ENCODE results near the gene TEX26.

The TEX26 gene

DNA sequence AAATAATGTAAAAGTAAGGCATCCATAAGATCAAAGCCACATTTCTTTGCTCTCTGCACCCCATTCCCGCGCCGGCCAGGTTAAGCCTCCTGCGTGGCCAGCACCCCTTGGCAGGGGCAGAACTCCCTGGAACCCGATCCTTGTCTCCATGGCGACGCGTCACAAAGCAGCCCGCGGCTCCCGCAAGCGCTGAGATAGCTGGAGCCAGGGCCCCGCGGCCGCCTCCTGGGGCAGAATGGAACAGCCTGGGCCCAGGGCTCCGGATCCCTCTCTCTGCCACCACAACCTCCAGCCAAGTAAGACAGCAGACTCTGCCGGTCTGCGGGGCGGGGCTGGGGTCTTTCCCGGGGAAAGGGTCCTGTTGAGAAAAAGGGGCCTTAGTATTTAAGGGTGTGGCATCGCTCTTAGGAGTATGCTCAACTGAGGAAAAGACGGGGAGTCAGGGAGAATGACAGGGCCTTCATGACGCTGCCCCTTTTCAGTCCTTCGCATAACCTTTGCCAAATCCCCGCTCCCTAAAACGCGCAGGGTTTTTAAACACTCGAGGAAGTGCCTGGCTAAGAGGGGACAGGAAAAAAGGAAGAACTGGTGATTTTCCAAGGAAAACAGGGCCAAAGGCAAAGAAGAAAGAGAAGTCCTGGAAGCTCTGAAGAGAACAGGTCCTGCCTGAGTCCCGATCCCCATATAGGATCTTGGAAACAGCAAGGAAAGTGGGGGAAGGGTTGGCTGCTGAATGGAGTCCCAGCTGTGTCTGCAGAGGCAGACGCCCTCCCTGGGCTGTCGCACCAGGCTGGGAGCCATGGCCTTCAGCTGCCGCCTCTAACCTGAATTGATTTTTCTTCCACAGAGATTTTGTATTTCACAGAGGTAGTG lies at the start of gene TEX26:
Gene TEX26, plus strand, starts transcription at position 176 of the 873 bp plus-strand sequence. Its CDS starts 60 bp downstream, at position 236.
- peak; percentile 52 for DNase-seq

DNA sequence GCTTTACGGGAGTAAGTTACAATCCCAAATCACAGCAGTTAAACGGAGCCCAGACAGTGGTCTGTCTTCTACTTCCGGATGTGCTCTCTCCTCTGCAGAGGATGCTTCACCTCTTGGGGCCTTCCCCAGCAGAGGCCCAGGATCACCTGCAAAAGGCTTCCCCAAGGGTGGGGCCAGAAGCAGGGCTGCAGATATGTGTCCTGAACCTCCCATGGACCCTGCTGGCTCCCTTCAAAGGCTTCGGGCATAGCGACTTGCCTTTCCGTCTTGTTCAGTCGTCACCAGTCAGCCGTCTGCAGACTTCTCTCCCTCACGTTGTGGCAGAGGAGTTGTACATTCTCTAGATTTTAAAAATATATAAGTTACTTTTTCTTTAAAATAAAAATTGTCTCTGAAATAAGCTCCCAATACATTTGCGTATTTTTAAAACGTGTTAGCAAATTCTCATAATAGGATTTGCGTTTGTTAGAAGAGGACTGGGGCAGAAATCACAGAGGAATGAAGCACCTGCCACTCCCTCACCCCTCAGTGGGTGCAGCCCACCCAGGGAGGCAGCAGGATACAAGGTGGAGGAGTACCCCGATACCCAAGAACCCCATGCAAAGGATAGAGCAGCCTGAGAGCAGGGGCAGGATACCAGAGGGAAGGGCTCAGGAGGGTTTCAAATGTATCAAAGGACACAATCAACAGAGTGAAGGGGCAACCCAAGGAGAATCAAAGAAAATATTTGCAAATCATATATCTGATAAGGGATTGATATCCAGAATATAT lies 49.3 kb upstream of the TEX26 start:
- no peak for DNase-seq

DNA sequence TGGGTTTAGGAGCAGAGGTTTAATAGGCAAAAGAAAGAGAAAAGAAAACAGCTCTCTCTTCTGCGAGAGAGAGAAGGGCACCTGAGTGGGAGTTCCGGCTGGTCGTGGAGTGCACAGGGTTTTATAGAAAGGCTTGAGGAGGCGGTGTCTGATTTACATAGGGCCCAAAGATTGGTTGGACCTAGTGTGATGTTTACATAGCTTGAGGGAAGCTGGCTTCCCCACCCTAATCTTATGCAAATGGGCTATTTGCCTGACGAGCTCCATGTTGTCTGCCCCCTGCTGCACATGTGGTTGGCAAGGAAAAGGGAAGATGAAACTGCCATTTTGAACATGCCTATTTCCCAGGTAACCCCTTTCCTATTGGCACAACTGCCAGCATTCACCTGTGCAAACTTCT lies 47.9 kb upstream of the TEX26 start:
- no peak for DNase-seq

DNA sequence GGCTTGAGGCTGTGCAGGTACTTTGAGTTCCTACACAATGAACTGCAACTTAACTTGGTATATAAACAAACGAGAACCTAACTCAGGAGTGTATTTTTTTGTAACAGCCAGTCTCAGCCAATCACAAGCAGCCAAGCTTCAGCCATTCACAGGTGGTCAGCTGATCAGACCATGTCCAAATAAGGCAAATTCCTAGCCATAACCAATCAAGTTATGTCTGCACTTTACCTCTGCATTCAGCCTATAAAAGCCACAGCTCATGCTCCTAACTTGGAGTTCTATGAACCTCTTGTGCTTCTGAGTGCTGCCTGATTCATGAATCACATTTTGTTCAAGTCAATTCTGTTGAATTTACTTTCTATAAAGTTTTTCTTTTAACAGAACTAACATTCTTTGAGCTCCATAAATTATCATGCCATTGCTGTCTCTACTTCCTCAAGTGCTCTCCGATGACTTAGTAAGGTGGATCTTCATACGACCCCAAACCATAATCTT lies 43.2 kb upstream of the TEX26 start:
- no peak for DNase-seq

DNA sequence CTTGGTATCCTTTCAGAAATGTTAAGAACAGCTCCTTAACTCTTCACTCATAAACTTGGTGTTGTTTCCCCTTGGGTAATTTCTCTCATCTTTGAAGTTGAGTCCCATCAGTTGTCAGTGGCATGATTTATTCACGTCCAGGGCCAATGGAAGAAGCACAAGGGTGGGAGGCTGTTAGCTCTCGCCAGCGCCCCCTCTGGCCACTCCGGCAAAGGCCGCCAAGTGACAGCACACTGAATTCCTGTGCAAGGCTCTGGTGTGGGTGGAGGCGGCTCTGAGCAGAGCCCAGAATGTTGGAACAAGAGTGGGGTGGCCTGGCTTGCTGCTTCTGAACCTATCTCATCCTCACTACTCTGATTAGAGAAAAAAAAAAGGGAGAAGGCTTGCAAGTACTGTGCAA lies 39.5 kb upstream of the TEX26 start:
- DNase-seq, result no peak

DNA sequence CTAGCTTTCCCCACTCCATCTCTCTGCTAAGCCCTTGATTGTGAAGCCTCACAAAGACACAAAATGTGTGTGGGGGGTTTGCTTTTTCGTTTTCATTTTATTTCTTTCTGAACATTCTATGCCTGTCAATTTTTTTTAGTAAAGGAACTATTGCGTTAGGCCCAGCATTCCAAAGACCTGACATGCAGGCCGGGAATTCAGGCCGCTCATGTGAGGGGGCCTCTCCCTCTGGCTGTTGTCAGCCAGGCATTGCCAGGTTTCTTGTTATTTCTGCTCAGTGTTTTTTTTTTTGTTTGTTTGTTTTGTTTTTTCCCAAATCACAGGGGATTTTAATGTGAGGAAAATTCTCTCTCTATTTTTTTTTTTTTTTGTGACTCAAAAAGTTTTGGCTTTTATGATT lies 36.7 kb upstream of the TEX26 start:
- no peak for DNase-seq

DNA sequence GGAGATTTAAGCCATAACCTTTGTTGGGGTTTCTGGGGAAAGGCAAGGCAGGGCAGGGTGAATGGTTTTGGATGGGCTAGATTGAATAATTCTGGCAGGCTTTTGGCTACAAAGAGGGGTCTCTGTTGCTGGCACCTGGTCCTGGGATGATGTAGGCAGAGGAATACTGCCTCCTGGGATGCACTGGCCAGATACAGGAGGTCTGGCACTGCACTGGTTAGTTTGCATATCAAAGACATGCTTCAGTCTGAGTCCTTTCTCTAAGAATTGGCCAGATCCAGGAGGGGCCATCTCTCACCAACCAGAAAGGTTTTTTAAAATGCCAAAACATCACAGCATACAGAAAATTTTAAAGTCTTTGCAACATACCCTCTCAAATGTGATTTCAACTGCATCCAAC lies 34.4 kb upstream of the TEX26 start:
- DNase-seq, result no peak

DNA sequence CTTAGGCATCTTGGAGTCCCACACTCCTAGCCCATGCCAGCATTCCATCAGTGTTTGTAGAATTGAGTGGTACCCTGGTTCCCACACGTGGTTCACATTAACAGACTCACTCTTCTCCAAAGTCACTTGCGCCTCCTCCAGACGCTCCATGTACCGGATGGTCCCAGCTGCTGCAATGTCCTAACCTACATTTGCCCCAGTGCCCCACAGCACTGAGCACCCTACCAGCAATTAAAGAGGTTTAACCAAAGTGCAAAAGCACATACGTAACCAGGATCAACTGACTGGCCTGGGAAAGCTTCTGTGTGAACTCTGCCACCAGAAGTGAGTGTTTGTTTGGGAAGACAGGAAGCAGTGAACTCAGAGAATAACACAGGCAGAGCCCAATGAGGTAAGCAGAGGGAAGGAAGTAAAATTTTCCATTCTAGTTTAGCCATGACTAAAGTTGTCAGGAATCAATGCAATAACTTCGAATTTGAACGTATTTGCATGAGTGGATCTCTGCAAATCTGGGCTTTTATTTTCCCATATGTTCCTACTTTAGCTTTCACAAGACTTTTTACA lies 33.7 kb upstream of the TEX26 start:
- peak; percentile 79 for DNase-seq

DNA sequence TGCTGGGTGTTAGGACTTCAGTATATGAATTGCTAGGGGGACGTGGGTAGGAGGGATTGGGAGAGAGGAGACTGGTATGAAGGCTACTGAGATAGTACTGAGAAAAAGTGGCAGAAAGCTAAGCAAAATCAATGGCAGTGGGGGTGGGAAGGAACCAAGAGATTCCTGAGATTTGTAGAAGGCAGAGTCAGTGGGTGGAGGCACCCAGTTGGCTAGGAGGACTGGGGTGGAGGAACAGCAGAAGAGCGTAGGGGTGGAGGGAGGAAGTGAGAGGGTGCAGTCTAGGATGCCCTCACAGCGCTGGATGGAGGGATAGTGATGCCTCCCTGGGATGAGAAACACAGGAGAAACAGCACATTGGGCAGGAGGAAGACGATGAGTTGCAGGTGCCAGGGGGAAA lies 32.0 kb upstream of the TEX26 start:
- DNase-seq, result no peak

DNA sequence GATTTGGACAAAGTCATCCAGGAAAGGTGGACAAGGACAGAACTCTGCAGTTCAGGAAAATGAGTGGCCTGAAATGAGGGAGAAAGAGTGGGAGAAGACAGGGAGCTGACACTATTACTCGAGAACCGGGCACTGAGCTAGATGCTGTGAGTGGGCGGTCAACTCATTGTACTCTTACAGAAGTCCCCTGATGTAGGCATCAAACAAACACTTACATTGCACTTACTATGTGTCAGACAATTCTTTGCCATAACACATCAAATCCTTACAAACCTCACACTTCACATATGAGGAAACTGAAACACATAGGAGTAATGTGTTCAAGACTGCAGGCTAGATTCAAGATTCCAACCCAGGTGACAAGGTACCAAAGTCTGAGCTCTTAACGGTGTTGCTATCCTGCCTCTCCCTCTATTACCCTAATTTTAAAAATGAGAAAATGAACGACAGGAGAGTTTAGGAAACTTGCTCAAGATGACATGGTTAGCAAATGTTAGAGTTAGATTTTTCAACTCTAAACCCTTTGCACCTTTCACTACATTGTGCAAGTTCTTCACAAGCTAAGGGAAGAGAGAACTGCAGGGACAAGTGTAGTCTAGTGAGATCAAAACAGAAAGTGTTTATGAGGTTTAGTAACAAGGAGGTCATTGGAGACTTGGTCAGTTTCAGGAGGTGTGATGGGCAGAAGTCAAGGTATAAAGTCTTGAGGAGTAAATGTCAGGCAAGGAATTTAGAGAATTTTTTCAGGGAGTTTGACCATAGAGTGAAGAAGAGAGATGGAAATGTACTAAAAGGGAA lies 31.3 kb upstream of the TEX26 start:
- no peak for DNase-seq

DNA sequence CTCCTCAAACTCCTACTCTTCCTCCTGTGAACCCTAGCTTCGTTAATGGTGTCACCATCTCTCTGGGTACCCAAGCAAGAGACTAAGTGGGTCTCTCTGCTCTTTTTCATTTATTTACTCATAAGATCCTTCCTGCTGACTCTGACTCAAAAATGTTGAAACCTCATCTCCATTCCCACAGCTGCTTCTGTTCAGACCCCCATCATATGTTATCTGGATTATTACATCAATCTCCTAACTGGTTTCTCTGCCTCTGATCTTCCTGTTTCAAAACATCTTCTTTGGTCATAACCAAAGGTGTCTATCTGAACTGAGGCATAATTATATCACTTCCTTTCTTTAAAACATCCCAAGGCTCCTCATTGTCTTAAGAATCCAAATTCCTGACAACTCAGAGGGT lies 28.4 kb upstream of the TEX26 start:
- no peak for DNase-seq

DNA sequence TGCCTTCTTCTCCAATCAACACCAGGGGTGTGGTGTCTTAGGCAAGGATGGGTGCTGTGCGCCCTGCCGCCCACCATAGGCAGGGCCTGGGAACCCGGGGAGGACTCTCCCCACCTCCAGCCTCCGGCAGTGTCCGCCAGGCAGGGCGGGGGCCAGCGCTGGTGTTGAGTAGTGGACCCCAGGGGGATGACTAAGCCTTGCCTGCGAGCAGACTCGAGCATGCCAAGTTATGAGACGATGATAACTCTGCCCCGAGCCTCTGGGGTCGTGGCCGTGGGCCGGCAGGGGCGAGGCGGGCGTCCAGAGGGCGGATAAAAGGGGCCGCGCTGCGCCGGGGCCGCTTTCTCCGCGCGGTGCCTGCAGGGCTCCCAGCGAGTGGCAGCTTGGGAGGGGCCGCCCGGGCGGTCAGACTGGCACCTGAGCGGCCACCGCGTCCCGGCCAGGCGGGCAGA lies 26.5 kb upstream of the TEX26 start, which contains the start of gene MEDAG:
Gene MEDAG, plus strand, starts transcription at position 340 of the 452 bp plus-strand sequence. CDS start 245 bp downstream, outside the sequence.
- peak; percentile 81 for DNase-seq

DNA sequence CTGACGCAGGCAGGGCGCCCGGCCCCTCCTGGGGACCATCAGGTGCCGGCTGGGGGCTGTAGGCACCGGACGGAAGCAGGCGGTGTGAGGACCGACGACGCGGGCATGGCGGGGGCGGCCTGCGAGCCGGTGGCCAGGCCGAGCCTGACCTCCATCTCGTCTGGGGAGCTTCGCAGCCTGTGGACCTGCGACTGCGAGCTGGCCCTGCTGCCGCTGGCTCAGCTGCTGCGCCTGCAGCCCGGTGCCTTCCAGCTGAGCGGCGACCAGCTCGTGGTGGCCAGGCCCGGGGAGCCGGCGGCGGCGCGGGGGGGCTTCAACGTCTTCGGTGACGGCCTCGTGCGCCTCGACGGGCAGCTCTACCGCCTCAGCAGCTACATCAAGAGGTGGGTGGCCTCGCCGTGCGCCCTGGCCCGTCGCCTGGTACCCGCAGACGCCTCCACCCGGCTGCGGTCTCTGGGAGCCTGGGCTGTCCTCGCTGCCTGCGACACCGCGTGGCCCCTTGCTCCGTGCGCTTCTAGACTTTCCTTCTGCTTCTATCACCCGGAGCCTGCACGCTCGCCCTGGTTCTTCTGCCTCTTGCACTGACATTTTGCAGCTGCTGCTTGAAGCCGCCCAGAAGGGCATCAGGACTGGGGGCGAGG lies 25.9 kb upstream of the TEX26 start:
- DNase-seq, result no peak

DNA sequence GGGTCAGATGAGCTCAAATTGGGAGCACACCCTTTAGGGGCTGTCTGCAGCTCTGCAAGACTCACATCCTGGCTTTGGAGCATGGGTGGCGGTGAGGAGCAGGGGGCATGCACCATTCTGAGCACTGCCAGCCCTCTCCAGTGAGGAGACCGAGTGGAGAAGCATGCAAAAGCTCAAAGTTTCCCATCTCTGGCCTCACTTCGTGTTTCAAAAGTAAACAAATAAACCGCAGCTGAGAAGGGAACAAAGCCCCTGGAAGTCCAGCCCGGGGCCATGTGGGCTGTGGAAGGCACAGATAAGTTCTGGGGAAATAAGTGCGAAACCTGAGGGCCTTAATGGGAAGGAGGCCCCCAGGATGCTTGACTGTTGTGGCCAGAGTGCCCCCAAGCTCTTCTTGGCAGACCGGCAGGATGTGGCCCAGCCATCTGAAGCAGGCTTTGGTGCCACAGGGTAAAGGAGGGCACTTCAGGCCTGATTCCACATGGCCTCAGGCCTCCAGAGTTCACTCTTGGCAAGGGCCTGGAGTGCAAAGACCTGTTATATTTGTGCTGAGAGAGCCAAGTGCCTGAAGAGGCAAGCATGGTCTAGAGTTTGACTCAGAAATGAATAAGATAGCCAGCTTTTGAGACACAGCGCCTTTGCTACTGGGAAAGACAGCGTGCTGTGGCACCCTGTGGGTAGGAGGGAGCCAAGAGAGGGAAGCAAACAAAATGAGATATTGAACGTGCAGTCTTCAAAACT lies 25.2 kb upstream of the TEX26 start:
- DNase-seq, result no peak

DNA sequence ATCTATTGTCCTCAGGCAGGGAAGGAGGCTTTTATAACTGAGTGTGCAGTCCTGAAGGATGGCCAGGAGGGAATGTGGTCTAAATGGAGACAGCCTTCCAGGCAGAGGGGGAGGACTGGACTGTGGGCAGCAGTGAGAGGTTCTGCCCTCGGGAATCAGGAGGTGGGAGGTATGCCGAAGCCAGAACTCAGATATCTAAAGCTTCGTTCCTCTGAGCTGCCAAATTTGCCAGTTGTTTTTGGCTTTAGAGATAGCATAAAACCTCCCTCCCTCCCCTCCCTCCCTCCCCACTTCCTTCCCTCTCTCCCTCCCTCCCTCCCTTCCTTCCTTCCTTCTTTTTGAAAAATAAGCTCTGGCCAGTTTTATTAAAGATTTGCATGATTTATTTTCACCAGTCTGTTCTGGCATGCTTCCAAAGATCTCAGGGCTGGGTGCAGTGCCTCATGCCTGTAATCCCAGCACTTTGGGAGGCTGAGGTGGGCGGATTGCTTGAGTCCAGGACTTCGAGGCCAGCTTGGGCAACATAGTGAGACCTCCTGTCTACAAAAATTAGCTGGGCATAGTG lies 24.0 kb upstream of the TEX26 start:
- DNase-seq, result no peak

DNA sequence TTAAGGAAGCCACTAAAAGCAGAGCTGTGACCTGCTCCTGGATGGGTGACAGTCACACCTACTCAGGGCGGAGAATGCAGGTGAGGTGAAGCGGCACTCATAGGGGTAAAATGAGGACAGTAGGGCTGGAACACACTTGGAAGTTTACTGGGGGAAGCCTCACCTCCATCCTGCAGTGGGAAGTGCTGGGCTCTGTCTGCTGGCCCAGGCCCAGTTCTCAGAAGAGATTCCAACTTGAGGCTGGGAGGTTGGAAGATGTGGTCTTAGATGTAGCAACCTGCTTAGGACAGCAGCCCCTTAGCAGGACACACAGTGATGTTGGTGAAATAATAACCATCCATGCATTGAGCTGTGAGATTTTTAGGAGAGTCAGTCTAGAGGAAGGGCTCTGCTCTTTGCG lies 21.8 kb upstream of the TEX26 start:
- DNase-seq, result no peak

DNA sequence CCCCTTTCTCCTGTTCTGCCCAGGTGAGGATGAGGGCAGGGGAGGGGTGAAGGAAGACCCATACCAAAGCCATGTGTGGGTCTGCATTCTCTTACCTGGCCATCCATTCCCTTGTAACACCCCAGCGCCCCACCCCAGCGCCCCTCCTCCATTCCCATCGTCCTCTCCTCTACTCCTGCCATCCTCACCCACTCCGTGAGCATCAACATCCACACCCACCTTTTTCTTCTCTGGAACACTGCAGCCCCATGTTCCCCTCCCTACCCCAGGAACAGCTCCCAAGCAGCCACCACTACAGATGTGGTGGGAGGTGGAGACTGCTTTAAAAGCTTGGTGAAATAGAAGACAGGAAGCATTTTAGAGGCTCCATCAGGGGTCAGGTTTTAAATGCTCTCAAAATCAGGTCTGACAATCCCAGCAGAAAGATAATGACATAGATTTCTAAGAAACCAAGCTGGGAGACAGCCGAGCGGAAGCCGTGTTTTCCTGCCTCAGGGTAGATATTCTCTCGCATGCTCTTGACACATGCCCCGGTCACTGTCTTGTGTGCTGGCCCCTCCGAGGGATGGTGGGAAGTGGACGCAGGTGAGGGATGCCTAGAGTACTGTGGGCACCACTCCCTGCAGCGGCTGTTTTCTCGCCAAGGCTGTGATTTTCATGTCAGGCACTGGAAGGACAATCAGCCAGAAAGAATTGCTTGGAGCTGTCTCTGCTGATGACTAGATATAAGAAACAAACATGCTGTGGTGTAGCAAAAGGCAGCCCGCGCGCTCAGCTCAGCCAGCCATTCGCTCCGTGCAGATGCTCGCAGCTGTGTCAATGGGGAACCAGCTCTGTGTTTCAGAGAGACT lies 16.5 kb upstream of the TEX26 start:
- DNase-seq, result no peak

DNA sequence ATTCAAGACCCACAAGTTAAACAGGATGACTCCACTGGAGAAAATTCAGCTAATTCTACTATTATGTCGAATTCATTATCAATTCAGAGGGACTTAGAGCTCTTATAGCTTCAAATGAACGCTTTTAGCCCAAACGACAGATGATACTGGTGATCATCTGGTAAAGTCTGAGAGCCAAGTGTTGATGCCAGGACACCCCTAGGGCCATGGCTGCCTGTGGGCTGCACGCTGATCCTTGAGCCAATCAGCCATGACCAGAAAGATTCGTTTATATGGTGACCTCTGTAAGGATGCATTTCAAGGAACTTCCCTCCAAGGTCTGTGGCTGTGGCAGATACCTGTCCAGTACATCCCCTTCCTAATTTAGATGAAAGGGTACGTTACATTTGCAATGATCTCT lies 15.5 kb upstream of the TEX26 start:
- DNase-seq, result no peak

DNA sequence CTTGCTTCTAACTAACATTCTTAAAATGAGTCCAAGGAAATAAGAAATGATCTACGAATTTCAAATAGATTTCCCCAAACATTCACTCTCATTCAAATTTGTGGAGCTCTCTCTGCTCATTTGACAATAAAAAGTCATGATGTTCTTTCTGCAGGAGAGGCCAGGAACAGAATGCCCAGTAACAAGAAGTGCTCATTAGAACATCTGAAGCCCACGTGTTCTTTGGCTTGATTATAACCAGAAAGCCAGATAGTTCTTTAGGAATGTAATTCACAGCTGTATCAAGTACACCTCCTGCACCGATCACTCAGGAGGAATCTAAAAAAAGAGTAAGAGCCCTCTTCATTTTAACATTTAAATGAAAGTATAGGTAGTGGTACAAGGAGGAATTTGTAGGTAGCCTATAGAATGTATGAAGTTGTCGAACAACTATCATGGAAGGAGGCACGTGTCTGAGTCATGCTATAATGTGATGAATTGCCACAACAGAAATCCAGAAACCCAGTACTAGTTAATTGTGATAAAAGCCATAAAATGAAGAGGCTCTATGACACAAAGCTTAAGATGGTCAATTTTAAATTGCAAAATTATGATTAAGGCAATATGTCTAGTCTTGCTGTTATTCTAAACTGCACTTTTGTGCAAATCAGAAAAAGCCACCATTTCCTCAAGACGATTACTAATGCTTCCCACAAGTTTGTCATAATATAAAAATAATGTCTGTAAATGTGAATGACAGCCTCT lies 13.6 kb upstream of the TEX26 start:
- DNase-seq, result no peak
